ENCODE data around the gene TMEM178B.

GRCh38 chr7:141416650-141417270, 342.9 kb downstream of the TMEM178B start:
- no peak for TF ChIP-seq CTCF (IDR thresholded peaks at IDR 0.05)
- TF ChIP-seq POLR2A (IDR thresholded peaks at IDR 0.05; ENCODE audit: low read length), result no peak
- no peak for TF ChIP-seq SMC3 (IDR thresholded peaks at IDR 0.05)
- TF ChIP-seq KDM5A (IDR thresholded peaks at IDR 0.05), result no peak
- TF ChIP-seq CHD2 (IDR thresholded peaks at IDR 0.05; ENCODE audit: low read length, partially characterized antibody), result no peak
- TF ChIP-seq, protein P1, sequence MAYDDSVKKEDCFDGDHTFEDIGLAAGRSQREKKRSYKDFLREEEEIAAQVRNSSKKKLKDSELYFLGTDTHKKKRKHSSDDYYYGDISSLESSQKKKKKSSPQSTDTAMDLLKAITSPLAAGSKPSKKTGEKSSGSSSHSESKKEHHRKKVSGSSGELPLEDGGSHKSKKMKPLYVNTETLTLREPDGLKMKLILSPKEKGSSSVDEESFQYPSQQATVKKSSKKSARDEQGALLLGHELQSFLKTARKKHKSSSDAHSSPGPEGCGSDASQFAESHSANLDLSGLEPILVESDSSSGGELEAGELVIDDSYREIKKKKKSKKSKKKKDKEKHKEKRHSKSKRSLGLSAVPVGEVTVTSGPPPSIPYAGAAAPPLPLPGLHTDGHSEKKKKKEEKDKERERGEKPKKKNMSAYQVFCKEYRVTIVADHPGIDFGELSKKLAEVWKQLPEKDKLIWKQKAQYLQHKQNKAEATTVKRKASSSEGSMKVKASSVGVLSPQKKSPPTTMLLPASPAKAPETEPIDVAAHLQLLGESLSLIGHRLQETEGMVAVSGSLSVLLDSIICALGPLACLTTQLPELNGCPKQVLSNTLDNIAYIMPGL (CRISPR knock-in tag; IDR thresholded peaks at IDR 0.05; ENCODE audit: borderline replicate concordance), result no peak
- no peak for TF ChIP-seq JUNB (IDR thresholded peaks at IDR 0.05)

Measured in A549 (cell line).